ENCODE results near the gene TTYH2.

DNA sequence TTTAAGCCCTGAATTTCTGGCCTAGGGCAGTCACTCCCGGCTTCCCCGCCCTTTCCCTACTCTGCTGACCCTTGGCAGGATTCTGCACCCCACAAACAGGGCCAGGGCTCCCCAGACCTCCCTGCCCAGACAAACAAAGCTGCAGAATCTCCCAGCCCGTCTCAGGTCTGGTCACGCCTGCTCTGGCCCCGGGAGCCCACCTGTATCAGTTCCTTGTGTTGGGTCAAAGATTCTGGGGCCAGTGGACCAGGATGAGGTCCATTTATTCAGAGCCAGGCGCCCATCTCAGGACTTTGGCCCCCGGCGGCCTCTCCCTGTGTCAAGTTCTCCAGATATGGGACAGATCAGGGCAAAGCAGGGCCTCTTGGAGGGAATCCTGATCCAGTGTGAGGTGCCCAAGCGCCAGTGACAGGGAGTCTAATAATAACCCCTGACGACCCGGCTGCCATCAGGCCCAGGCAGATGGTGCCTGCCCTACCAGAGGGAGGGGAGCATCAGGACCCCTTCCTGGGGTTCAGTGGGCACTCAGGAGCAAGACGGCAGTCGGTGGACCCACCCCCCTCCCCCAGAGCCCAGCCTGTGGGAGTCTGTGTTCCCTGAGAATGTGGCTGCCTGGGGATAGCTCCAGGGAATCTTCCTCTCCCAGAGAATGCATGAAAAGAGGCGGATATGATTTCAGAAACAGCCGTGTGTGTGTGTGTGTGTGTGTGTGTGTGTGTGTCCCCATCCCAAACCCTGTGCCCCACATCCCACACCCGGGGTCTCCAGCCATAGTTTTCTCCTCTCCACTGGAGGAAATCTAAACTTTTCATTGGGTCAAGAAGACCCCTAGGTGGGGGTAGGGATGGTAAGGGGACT is 1.3 kb downstream of the TTYH2 start:
- TF ChIP-seq, protein P1, sequence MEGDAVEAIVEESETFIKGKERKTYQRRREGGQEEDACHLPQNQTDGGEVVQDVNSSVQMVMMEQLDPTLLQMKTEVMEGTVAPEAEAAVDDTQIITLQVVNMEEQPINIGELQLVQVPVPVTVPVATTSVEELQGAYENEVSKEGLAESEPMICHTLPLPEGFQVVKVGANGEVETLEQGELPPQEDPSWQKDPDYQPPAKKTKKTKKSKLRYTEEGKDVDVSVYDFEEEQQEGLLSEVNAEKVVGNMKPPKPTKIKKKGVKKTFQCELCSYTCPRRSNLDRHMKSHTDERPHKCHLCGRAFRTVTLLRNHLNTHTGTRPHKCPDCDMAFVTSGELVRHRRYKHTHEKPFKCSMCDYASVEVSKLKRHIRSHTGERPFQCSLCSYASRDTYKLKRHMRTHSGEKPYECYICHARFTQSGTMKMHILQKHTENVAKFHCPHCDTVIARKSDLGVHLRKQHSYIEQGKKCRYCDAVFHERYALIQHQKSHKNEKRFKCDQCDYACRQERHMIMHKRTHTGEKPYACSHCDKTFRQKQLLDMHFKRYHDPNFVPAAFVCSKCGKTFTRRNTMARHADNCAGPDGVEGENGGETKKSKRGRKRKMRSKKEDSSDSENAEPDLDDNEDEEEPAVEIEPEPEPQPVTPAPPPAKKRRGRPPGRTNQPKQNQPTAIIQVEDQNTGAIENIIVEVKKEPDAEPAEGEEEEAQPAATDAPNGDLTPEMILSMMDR (conservative IDR thresholded peaks at IDR 0.05): no peak
- no peak for TF ChIP-seq ZFX (IDR thresholded peaks at IDR 0.05)

Measured in C4-2B (cell line).